Fibroblast of lung (primary cell): ENCODE results near the gene SMIM10L1.

Experiments used
- CTCF ChIP-seq, 2 donors: IDR thresholded peaks in 1 of 2; conservative IDR thresholded peaks in 1 of 2; 1 replicate in 1 of 2; 2 replicates in 1 of 2; pipeline ENCODE4 v1.5.1; 2011 to 2012; ENCODE audit warnings: low read length in 2 of 2, control low read depth in 1 of 2, inconsistent platforms in 1 of 2, low read depth in 1 of 2, mild to moderate bottlenecking in 1 of 2
- EZH2 ChIP-seq: IDR thresholded peaks from 2 replicates; pipeline ENCODE4 v1.5.1; 2012; ENCODE audit warnings: low read length, control low read depth, mild to moderate bottlenecking; ENCODE audit errors: missing control alignments

- TF ChIP-seq CTCF (conservative IDR thresholded peaks at IDR 0.05 in 1 of 2, IDR thresholded peaks at IDR 0.05 in 1 of 2; ENCODE audit: low read depth in 1 of 2, low read length in 2 of 2) (no peak), EZH2 (no peak)
These were observed 7.3 kb downstream of the SMIM10L1 start for GRCh38 chr12:11178250-11178649.
